HG03280 (cell line): ENCODE measurements around the gene HNRNPCL4.
"Not testable (repeated sequence)": the region's sequence is repeated elsewhere in the genome, so short reads cannot be mapped to it uniquely, and the experiment has no call there.

Experiments used
- ATAC-seq: cut with Tn5 transposase; IDR thresholded peaks from one replicate; pipeline ENCODE4 v1.9.1; 2021; ENCODE audit warnings: mild to moderate bottlenecking, moderate library complexity; ENCODE audit not compliant: unreplicated experiment

Gene HNRNPCL4

GRCh38 chr1:13165531-13165930 lies at the start of gene HNRNPCL4:
Gene HNRNPCL4, minus strand, starts transcription at chr1:13165631. Its CDS starts 164 bp downstream, at chr1:13165467.
- ATAC-seq, result not testable (repeated sequence)

GRCh38 chr1:13208712-13209111 lies 43.3 kb upstream of the HNRNPCL4 start:
- not testable (repeated sequence) for ATAC-seq

DNA sequence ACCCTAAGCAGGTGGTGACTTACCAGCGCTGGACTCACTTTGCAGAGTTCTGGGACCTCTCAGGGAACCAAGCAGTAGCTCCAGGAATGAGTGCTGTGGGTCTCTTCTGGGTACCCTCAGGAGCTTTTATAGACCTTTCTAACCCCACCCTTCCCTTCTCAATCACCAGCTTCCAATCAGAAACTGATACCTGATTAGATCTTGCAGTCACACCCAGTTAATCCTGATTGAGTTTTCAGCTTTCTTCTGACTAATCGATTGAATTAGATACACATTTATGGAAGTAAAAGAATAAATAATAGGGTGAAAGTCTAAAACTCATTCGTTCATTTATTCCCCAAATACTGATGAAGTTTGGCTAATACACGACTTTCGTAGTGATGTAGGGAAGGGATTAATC lies 35.9 kb upstream of the HNRNPCL4 start, which contains the start of gene PRAMEF13:
PRAMEF13 (minus strand) TSS at position 101 of the 400 bp plus-strand sequence. CDS start 1,820 bp downstream, outside the sequence.
- ATAC-seq, result not testable (repeated sequence)

GRCh38 chr1:13171548-13171947 lies 6.1 kb upstream of the HNRNPCL4 start, which contains the start of gene PRAMEF9:
Gene PRAMEF9, plus strand, starts transcription at chr1:13171848. Its CDS starts 3,433 bp downstream, at chr1:13175281.
- ATAC-seq, result not testable (repeated sequence)

- not testable (repeated sequence) for ATAC-seq
These were observed 9.5 kb downstream of the HNRNPCL4 start, which contains the start of gene PRAMEF26 for GRCh38 chr1:13155909-13156308. Gene PRAMEF26, minus strand, starts transcription at chr1:13156009. Its CDS starts 2,914 bp downstream, at chr1:13153095.

GRCh38 chr1:13116754-13117153 lies 48.7 kb downstream of the HNRNPCL4 start, which contains the start of gene HNRNPCL2:
Gene HNRNPCL2, minus strand, starts transcription at chr1:13116854. Its CDS starts 454 bp downstream, at chr1:13116400.
- not testable (repeated sequence) for ATAC-seq
